Activated CD4-positive, alpha-beta T cell treated with anti-CD3 and anti-CD28 coated beads for 36 hours (primary cell): Measurements from ENCODE around the gene MAP4K4. TPM values are rescaled to one million over a fixed set of nuclear protein-coding genes. Genes with fewer than 3 reads are reported as not detected.
A peak's percentile ranks its signal among the peaks of the same experiment; 100 is the strongest.
"Not testable (repeated sequence)": the region's sequence is repeated elsewhere in the genome, so short reads cannot be mapped to it uniquely, and the experiment has no call there.

Experiments used
- ATAC-seq: fragments of 200-7000 bp; cut with Tn5 transposase; one replicate; pipeline ENCODE4 v1.10.0; 2021; ENCODE audit warnings: mild to moderate bottlenecking, moderate library complexity
- CTCF ChIA-PET: fragments of 350-600 bp; sonication (Branson Sonifier 250); formaldehyde crosslinking; loops from one replicate; lab custom pipeline; 2021; ENCODE audit warnings: antibody characterized with exemption; lab: Charles Lee
- POLR2A ChIA-PET: fragments of 350-600 bp; sonication (Branson Sonifier 250); formaldehyde crosslinking; loops from one replicate; lab custom pipeline; 2021; ENCODE audit warnings: antibody characterized with exemption, inconsistent platforms; lab: Charles Lee
- DNase-seq: peaks from one replicate; pipeline ENCODE4 v3.0.0-alpha.2; 2020
- H3K27ac Mint-ChIP-seq: one replicate; pipeline ENCODE4 v1.8.0; 2021; ENCODE audit warnings: mixed read lengths
- H3K27me3 Mint-ChIP-seq: one replicate; pipeline ENCODE4 v1.8.0; 2021; ENCODE audit warnings: mixed read lengths
- H3K36me3 Mint-ChIP-seq: one replicate; pipeline ENCODE4 v1.8.0; 2021; ENCODE audit warnings: low read depth, mixed read lengths
- H3K4me1 Mint-ChIP-seq: one replicate; pipeline ENCODE4 v1.8.0; 2021; ENCODE audit warnings: mixed read lengths
- H3K4me3 Mint-ChIP-seq: one replicate; pipeline ENCODE4 v1.8.0; 2021; ENCODE audit warnings: mild to moderate bottlenecking, moderate library complexity, mixed read lengths
- H3K9me3 Mint-ChIP-seq: one replicate; pipeline ENCODE4 v1.8.0; 2021; ENCODE audit warnings: low read depth, mixed read lengths
- intact Hi-C, 2 experiments: fragments of 100-400 bp; cut with DNase I in 1 of 2; cut with micrococcal nuclease in 1 of 2; formaldehyde crosslinking; loops; one replicate each; pipeline versions ENCODE4 v1.14.2 to v1.15.1; 2022 to 2024; cut with DNase I, micrococcal nuclease
- total RNA-seq, 2 experiments: library from RNA; stranded (reverse); gene quantifications; one replicate each; pipeline ENCODE4 v1.2.3, GENCODE V29; 2021

Gene MAP4K4
- total RNA-seq, 2 experiments from 2014 or later, result 62.3 to 70.2 TPM

DNA sequence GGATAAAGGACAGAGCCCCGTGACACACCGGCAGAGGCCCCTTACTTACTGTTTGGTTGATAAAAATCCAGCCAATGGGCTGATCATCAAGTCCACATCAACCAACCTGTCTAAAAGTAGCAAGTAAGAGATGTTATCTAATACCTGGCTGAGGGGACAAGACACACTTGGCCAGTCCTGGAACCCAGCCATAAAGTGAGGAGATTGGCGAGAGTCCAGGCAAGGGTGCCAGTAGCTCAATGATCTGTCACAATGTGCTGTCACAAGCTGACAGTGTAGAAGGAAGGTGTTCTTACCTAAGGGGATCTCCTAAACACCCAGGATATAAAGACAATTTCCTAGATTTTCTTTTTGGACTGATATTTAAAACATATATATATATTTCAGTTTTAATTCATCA, 232.5 kb downstream of the MAP4K4 start:
- no peak overlapping the region for H3K27ac Mint-ChIP-seq
- DNase-seq, result no peak
- peaks cover 27% of the 10 kb centered on the region for H3K9me3 Mint-ChIP-seq
- H3K27me3 Mint-ChIP-seq, result peaks cover 7% of the 10 kb centered on the region
- ChIA-PET POLR2A (no interaction called here), CTCF (interaction anchor here (0.7 to 1.5 kb wide), 4 partner anchors 9 to 88 kb away, joined by 3 read pairs; no protein-coding TSS in a partner anchor)
- H3K4me3 Mint-ChIP-seq, result no peak overlapping the region
- H3K4me1 Mint-ChIP-seq, result peaks cover 9% of the 10 kb centered on the region
- intact Hi-C loops, result no loop called here
- ATAC-seq, result no peak
- H3K36me3 Mint-ChIP-seq, result peaks cover 5% of the 10 kb centered on the region

DNA sequence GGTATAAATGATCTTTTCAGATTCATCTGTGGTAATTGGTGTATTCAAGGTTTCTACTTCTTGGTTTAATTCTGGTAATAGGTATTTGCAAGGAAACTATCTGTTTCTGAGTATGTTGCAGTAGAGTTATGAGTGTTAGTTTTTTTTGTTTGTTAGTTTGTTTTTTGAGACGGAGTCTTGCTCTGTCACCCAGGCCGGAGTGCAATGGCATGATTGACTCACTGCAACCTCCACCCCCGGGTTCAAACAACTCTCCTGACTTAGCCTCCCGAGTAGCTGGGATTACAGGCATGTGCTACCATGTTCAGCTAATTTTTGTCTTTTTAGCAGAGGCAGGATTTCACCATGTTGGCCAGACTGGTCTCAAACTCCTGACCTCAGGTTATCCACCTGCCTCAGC, 233.3 kb downstream of the MAP4K4 start:
- intact Hi-C loops, result no loop called here
- CTCF ChIA-PET, result interaction anchor here (0.6 to 1.5 kb wide), 3 partner anchors 18 to 94 kb away, joined by 3 read pairs; no protein-coding TSS in a partner anchor
- Mint-ChIP-seq H3K9me3 (peaks cover 20% of the 10 kb centered on the region), H3K27me3 (peaks cover 7% of the 10 kb centered on the region), H3K27ac (no peak overlapping the region), H3K36me3 (peaks cover 5% of the 10 kb centered on the region), H3K4me1 (peaks cover 9% of the 10 kb centered on the region), H3K4me3 (no peak overlapping the region)
- DNase-seq (peak; percentile 50), ATAC-seq (peak; percentile 64)
- POLR2A ChIA-PET, result no interaction called here

DNA sequence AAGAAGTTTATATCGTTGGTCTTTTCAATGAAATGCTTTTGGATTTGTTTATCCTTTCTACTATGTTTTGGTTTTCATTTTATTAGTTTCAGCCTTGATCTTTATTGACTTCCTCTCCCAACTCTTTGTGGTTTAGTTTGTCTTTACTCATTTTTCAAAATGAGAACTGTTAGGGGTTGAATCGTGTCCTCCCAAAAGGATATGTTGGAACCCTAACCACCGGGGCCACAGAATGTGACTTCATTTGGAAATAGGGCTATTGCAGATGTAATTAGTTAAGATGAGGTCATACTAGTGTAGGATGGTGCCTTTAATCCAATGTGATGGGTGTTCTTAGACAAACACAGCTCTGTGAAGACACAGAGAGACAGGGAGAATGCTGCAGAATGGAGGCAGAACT, 233.9 kb downstream of the MAP4K4 start:
- POLR2A ChIA-PET, result no interaction called here
- Mint-ChIP-seq H3K36me3 (peaks cover 3% of the 10 kb centered on the region), H3K4me3 (no peak overlapping the region), H3K27ac (no peak overlapping the region), H3K27me3 (peaks cover 9% of the 10 kb centered on the region), H3K4me1 (peaks cover 9% of the 10 kb centered on the region), H3K9me3 (peaks cover 14% of the 10 kb centered on the region)
- ATAC-seq, result no peak
- peak; percentile 34 for DNase-seq
- CTCF ChIA-PET, result interaction anchor here (0.6 to 0.7 kb wide), 2 partner anchors 32 to 94 kb away, joined by 3 read pairs; no protein-coding TSS in a partner anchor
- intact Hi-C loops, result no loop called here

DNA sequence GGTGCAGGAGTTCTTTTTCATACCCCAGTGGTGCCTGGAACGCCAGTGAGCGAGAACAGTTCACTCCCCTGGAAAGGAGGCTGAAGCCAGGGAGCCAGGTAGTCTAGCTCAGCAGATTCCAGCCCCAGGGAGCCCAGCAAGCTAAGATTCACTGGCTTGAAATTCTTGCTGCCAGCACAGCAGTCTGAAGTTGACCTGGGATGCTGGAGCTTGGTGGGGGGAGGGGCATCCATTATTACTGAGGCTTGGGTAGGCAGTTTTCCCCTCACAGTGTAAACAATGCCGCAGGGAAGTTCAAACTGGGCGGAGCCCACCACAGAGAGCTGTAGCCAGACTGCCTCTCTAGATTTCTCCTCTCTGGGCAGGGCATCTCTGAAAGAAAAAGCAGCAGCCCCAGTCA, 238.3 kb downstream of the MAP4K4 start:
- intact Hi-C loops, H3K4me3 Mint-ChIP-seq, H3K4me1 Mint-ChIP-seq, H3K36me3 Mint-ChIP-seq, H3K27ac Mint-ChIP-seq, POLR2A ChIA-PET, DNase-seq, ATAC-seq: not testable (repeated sequence)
- Mint-ChIP-seq H3K9me3 (peaks cover 12% of the 10 kb centered on the region), H3K27me3 (peaks cover 22% of the 10 kb centered on the region)
- CTCF ChIA-PET, result interaction anchor here (0.6 to 2.0 kb wide), 4 partner anchors 22 to 218 kb away, joined by 3 to 6 read pairs (median 4); no protein-coding TSS in a partner anchor

DNA sequence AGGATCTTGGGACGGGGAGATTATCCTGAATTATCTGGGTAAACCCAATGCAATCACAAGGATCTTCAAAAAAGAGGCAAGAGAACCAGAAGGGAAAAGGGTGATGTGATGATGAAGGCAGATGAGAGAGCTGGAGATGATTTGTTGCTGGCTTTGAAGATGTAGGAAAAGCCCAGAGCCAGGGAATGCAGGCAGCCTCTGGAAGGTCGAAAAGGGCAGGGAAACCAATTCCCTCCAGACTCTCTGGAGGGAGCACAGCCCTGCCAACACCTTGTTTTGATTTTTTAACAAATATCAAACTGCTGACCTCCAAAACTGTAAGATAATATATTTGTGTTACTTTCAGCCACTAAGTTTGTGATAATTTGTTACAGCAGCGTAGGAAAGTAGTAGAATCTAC, 245.3 kb downstream of the MAP4K4 start:
- ChIA-PET CTCF (no interaction called here), POLR2A (no interaction called here)
- Mint-ChIP-seq H3K27me3 (peaks cover 15% of the 10 kb centered on the region), H3K4me3 (no peak overlapping the region), H3K4me1 (no peaks in the 10 kb centered on the region), H3K9me3 (peaks cover 8% of the 10 kb centered on the region), H3K36me3 (peaks cover under 1% of the 10 kb centered on the region), H3K27ac (no peak overlapping the region)
- intact Hi-C loops, result no loop called here
- DNase-seq (no peak), ATAC-seq (no peak)

Other genes starting within 250 kb of the MAP4K4 start
- under 1 TPM; 0.30 to 0.90 TPM for gene RFX8, start 222.6 kb upstream of the MAP4K4 start, total RNA-seq